ENCODE results near the gene PRMT1.

PRMT1 gene

DNA sequence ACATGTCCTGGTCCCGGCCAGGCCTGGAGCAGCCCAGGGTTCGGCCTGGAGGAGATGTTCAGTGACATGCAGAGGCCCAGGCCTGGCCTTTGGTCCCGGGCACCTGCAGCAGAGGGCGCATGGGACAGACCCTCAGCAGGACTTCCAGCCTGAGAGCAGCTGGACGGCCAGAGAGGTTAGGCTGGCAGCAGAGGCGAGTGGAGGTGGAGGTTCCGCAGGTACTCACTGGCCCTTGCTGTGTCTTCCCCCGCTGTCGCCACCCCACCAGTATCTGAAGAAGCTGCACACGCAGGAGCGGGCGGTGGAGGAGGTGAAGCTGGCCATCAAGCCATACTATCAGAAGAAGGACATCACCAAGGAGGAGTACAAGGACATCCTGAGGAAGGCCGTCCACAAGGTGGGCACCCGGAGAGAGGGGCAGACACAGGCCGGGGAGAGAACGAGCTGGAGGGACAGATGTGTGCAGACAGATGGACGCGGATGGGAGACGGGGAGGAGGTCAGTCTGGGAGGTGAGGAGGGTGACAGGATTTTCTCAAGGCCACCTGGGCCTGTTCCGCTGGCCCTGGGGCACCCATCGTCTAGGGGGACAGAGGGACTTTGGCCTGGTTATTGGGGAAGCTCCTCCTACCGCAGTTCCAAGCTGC, 19.5 kb upstream of the PRMT1 start:
- TF ChIP-seq, protein P1, sequence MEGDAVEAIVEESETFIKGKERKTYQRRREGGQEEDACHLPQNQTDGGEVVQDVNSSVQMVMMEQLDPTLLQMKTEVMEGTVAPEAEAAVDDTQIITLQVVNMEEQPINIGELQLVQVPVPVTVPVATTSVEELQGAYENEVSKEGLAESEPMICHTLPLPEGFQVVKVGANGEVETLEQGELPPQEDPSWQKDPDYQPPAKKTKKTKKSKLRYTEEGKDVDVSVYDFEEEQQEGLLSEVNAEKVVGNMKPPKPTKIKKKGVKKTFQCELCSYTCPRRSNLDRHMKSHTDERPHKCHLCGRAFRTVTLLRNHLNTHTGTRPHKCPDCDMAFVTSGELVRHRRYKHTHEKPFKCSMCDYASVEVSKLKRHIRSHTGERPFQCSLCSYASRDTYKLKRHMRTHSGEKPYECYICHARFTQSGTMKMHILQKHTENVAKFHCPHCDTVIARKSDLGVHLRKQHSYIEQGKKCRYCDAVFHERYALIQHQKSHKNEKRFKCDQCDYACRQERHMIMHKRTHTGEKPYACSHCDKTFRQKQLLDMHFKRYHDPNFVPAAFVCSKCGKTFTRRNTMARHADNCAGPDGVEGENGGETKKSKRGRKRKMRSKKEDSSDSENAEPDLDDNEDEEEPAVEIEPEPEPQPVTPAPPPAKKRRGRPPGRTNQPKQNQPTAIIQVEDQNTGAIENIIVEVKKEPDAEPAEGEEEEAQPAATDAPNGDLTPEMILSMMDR (IDR thresholded peaks at IDR 0.05; ENCODE audit: insufficient read depth, missing control alignments): no peak
- FAIRE-seq (no peak), DNase-seq (ENCODE audit: insufficient read length, low spot score) (no peak)

DNA sequence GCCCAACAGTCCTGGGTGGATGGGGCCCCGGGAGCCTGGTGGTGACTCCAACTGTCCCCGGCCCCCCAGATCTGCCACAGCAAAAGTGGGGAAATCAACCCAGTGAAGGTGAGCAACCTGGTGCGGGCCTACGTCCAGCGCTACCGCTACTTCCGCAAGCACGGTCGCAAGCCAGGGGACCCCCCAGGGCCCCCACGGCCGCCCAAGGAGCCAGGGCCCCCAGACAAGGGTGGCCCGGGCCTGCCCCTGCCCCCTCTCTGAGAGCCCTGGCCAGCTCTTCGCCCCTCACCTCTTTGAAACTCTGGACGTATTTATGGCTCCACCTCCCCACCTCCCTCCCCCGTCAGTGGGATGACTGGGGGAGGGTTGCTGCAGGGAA, 18.9 kb upstream of the PRMT1 start:
- TF ChIP-seq, protein P1 (IDR thresholded peaks at IDR 0.05; ENCODE audit: insufficient read depth, missing control alignments): no peak
- no peak for DNase-seq (ENCODE audit: insufficient read length, low spot score)
- no peak for FAIRE-seq

DNA sequence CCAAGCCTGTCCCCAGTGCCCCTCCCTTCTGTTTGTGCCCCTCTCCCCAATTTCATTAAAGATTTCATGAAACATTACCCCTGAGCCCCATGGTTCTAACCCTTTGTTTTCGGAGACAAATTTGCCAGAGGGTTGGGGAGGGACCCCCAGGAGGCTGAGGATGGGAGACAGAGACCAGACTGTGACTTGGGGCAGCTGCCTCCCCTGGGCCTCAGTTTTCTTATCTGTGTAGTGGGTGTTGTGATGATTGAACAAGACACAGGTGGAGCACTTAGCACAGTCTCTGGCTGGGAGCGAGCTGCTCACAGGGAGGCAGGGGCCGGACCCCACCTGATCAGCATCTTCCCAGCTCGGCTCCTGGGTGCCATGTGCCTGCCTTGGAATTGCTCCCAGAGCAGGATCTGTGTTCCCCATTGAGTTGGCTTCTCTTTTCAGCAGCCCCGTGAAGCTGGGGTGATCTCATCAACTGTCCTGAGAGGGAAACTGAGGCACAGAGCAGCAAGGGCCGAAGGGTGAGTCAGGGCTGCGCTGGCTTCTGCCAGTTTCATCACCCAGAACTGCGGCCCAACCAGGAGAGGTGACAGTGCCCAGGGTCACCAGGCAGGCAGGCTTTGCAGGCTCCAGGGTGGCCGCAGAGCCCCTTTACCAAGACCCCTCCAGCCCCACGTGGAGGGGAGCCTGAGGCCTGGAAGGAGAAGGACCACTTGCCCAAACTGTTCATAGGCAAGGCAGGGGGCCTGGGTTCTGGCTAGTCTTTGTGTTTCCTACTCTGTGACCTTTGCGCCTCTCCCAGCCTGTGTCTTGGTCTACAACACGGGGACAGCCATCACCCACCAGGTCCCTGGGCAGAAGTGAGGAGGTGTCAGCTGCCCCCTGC, 18.3 kb upstream of the PRMT1 start:
- FAIRE-seq: no peak
- TF ChIP-seq, protein P1 (IDR thresholded peaks at IDR 0.05; ENCODE audit: insufficient read depth, missing control alignments): no peak
- DNase-seq (ENCODE audit: insufficient read length, low spot score): no peak

DNA sequence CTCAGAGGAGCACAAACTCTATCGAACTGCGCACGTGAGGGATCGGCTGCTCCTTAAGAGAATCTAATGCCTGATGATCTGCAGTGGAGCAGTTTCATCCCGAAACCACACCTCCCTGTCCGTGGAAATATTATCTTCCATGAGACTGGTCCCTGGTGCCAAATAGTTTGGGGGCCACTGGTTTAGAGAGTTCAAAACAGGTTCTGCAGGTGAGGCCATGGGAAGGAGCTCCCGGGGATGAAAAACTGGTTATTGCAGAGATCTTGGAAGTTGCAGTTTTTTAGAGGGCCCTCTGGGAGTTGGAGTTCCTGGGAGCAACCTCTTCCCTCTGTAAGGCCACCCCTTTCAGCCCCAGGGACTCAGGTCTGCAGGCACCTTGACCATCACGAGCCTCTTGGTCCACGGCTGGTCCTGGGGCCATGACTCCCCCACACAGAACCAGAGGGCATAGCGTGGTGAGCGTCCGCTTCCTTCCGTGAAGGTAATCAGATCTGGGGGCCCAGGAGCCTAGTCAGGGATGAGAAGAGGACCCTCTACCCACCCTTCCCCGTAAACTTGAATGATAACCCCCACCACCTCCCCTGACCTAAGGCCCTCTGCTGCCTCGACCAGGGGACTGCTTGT, 16.6 kb upstream of the PRMT1 start:
- FAIRE-seq (no peak), DNase-seq (ENCODE audit: insufficient read length, low spot score) (no peak)
- TF ChIP-seq, protein P1 (IDR thresholded peaks at IDR 0.05; ENCODE audit: insufficient read depth, missing control alignments): no peak

DNA sequence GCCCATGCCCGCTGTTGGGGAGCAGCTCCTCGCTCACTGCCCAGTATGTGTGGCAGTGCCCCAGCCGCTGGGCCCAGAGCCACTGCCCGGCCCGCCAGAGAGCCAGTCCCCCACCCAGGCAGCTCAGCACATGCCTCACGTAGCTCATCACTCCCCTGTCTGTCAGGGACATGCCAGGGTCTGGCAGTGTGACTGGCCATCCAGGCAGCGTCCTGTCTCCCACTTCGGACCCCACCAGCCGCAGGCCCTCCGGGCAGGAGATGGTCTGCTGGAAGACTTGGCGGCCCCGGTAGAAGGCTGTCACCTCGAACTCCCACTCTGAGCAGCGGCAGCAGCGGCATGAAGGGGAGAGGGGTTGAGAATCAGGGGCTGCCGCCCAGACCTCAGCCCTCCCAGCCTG, 15.1 kb upstream of the PRMT1 start:
- TF ChIP-seq, protein P1 (IDR thresholded peaks at IDR 0.05; ENCODE audit: insufficient read depth, missing control alignments): no peak
- DNase-seq (ENCODE audit: insufficient read length, low spot score) (no peak), FAIRE-seq (no peak)

DNA sequence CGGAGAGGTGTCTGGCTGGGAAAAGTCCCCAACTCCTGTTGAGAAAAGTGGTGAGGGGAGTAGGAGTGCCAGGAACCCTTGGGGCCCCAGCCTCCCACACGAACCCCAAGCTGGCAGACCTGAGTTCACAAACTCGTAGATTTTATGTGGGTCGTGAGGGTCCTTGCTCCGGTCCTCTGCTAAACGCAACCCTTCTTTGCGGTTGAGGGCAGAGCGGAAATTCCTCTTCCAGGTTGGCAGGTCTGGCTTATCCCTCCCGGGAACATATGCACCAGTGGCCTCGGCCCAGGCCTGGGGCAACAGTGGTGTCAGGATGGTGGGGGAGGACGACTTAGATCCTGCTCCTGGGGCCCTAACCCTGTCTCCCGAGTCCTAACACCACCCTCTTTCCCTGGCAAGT, 13.8 kb upstream of the PRMT1 start:
- no peak for DNase-seq (ENCODE audit: insufficient read length, low spot score)
- FAIRE-seq: no peak
- TF ChIP-seq, protein P1 (IDR thresholded peaks at IDR 0.05; ENCODE audit: insufficient read depth, missing control alignments): no peak
